Activated CD4-positive, CD25-positive, alpha-beta regulatory T cell (primary cell): ENCODE measurements around the gene BRD2.

Source experiments
- DNase-seq, 4 experiments: peaks; one replicate each; lab custom pipeline; 2025; lab: John Stamatoyannopoulos, UW

The BRD2 gene

DNA sequence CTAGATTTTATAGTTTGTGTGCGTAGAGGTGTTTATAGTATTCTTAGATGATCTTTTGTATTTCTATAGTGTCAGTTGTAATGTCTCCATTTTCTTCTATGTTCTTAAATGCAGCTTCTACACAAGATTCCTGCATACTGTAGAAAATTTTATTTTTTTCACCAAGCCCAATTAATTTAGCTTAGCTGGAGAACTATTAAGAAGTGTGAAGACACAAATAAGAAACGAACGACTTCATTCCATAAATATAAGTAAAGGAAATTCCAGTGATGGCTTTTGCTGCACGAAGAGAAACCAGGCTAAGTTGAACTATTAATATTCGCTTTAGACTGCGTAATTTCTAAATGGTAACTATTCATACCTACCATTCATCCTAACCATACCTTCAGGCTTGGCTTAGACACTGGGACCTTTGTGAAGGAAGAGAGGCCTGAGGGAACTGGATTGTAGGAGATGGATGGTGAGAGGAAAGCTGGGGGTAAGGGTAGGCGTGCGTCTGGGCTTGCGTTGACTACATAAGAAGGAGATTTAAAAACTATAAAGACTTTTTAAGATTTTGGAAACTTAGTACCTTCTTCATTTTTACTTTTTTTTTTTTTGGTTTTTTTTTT lies 25.1 kb downstream of the BRD2 start:
- DNase-seq: no peak

- DNase-seq: no peak
These were observed 27.1 kb downstream of the BRD2 start for GRCh38 chr6:32995448-32995847.

DNA sequence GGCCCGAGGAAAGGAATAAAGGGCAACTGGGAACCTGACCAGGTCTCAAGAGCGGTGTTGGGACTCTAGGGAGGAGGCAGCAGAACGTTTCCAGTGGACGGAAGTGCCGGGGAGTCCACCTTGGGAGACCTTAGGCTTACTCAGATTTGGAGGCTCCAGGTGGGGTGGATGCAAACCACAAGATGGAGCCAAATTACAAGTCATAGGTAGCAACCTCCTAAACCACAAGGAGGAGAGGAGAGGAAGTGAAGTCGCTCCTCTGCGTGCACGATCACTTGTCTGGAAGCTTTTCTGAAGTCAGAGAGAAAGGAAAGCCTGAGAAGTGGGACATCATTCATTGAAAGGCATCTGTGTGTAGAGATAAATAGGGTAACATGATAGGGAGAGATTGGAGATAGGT lies 31.7 kb downstream of the BRD2 start:
- DNase-seq: no peak

DNA sequence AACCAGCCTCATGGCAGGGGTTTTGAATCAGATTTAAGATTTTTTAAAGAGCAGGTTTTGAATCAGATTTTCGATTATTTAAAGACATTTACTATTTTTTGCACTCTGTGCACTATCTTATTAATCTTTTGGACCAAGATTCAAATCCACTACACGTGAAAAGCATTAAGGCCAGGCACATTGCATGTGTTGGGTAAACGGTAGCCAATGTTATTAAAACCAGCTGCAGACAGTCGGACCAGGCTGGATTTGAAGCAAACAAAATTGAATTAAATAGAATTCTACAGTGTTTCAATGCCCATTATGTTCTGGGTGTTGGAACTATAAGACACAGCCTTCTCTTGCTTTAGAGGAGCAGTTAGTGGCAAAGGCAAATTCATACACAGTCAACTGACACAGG lies 33.3 kb downstream of the BRD2 start:
- no peak for DNase-seq

DNA sequence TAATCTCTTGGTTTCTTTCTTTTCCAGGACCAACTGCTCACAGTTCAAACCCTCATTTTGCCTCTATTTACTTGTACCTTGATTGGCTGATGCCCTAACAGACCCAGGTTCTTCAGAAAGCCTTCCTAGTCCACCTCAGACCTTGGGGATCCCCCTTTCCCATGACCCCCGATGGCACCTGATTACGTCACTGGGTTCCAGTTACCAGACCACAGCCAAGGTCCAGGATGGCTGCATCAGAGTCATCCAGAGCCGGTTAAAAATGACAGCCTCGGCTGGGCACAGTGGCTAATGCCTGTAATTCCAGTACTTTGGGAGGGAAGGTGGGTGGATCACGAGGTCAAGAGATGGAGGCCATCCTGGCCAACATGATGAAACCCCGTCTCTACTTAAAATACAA lies 36.5 kb downstream of the BRD2 start:
- no peak for DNase-seq

DNA sequence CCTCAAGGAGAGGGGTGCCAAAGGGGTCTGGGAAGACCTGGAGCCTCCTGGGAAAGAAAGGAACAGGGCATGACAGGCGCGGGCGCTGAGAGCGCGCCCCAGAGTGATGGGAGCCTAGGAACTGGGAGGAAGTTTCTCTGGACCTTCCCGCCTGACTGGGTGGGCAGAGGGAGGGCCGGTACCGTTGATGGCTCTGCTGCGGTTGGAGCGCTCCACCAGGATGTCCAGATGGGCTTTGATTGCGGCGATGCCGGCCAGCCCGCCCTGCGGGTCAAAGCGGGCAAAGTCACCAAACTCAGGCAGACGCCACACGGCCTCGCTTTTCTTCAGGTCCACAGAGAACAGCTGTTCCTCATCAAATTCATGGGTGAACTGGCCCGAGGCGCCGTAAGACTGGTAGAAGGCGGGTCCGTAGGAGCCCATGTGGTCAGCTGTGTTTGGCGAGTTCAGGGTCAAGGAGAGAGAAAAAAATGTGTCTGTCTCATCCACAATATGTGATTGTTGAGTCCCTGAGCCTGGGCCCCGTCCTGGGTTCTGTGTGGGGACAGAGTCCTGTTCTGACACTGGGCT lies 39.5 kb downstream of the BRD2 start:
- no peak for DNase-seq

- DNase-seq: no peak
These were observed 40.8 kb downstream of the BRD2 start, which contains the start of gene HLA-DOA for GRCh38 chr6:33008944-33009861. HLA-DOA (minus strand) TSS chr6:33009591.

DNA sequence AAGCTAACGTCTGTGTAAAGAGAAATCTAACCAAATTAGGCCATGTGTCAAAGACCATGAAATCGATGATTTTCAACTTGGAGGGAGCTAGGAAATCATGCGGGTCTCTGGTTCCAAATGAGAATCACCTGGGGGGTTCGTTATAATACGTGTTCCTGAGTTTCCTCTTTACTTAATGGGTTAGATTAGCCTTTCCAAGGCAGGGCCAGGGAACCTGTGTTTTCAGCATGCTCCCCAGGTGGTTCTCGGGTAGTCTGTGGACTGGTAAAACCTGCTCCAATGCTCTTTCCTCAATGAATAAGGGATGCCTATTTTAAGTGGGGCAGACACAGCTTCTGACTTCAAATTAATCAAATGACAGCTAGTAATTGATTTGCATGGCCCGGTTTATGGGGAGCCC lies 42.0 kb downstream of the BRD2 start:
- DNase-seq: no peak

- DNase-seq: no peak
These were observed 45.2 kb downstream of the BRD2 start for GRCh38 chr6:33013608-33014007.

DNA sequence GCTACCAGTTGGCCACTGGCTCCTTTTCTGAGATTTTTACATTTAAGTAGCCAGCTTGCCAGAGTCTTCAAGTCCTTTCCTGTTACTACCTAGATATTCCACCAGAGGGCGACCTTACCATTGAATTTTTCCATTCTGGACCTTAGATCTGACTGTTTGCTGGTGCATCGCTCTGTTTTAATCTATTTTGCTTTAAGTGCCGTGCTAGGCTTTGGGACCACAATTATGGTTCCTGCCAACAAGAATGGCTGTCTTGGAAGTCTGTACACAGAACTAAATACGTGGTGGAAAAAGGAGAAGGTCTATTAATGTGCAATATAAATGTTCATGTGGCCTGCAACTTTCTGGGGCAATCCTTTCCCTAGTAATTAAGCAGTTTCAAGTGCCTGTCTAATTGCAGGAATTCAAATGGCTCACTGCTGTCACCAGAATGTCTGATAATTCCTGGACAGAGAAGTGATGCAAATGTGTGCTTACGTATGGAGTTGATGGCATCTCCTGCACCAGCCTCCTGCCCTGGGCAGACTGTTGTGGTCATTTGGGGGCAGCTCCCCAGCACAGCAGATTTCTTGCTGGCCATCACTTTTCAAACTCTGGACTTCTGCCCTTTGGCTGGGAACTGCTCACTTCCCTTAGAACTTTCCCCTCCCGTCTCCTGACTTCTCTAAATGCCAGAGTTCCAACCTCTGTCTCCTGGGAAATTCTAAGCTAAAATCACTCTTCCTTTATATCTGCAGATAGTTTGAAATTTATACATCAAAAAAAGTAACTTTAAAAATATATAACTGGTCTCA lies 46.6 kb downstream of the BRD2 start:
- DNase-seq: peak in 1 of 4 experiments; percentile 13

- DNase-seq: no peak
These were observed 47.4 kb downstream of the BRD2 start for GRCh38 chr6:33015798-33016197.

DNA sequence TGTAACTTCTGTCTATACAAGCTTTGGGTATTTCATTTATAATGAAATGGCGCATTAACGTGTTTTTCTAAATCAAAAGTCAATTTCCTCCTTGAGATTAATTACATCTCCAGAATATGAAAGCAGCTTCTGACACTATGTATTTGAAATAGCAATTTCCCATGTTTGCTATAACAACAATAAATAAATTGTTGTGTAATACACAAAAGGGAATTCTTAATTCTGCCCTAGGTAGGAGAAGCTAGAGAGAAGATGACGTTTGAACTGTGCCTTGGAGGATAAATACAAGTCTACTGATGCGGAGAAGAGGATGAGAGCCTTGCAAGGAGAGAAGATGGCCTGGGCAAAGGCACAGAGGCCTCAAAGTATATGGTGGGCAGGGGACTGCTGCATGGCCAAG lies 48.6 kb downstream of the BRD2 start:
- DNase-seq: no peak

- no peak for DNase-seq
These were observed 49.4 kb downstream of the BRD2 start for GRCh38 chr6:33017694-33018353.

- no peak for DNase-seq
These were observed 50.0 kb downstream of the BRD2 start for GRCh38 chr6:33018418-33018817.

GRCh38 chr6:33018904-33019303 lies 50.5 kb downstream of the BRD2 start:
- no peak for DNase-seq

GRCh38 chr6:33019372-33019771 lies 51.0 kb downstream of the BRD2 start:
- DNase-seq: no peak

- no peak for DNase-seq
These were observed 53.5 kb downstream of the BRD2 start for GRCh38 chr6:33021917-33022316.

DNA sequence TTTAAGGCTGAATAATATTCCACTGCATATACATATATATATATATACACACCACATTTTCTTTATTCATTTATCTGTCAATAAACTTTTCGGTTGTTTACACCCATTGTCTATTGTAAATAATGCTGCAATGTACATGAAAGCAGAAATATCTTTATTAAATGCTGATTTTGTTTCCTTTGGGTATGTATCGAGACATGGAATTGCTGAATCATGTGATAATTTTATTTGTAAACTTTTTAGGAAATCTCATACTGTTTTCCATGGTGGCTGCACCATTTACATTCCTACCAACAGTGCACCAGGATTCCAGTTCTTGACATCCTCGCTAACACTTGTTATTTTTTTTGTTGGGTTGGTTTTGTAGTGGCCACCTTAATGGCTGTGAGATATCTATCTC lies 55.1 kb downstream of the BRD2 start:
- DNase-seq: no peak

- no peak for DNase-seq
These were observed 56.1 kb downstream of the BRD2 start for GRCh38 chr6:33024521-33024920.

GRCh38 chr6:33028220-33028849 lies 59.9 kb downstream of the BRD2 start:
- no peak for DNase-seq
